ENCODE results near the gene DENND1A. TPM values are rescaled to one million over a fixed set of nuclear protein-coding genes. Genes with fewer than 3 reads are reported as not detected.
A peak's percentile ranks its signal among the peaks of the same experiment; 100 is the strongest.

Gene DENND1A
- total RNA-seq, 1 donor from 2014 or later = 12.6 TPM

DNA sequence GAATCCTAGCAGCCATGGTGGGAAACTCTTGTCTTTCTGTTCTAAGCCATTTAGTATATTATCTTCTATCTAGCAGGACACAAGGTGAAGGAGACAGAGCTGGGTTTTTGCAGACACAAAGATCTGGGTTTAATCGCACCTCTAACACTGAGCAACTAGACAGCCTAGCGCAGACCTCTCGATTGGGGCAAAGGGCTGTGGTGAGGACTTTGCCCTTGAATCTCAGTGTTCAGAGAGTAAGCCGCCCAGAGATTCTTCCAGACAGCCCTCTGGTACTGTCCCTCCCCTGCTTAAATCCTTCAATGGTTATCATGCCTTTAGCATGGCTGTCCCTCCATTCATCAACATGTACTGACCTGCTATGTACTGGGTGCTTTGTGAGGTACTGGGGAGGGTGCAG lies 445.8 kb downstream of the DENND1A start:
- no peak for DNase-seq
- peak; percentile 35 for ATAC-seq (ENCODE audit: poor library complexity)
- intact Hi-C loops (cut with DNase I) = no loop called here

DNA sequence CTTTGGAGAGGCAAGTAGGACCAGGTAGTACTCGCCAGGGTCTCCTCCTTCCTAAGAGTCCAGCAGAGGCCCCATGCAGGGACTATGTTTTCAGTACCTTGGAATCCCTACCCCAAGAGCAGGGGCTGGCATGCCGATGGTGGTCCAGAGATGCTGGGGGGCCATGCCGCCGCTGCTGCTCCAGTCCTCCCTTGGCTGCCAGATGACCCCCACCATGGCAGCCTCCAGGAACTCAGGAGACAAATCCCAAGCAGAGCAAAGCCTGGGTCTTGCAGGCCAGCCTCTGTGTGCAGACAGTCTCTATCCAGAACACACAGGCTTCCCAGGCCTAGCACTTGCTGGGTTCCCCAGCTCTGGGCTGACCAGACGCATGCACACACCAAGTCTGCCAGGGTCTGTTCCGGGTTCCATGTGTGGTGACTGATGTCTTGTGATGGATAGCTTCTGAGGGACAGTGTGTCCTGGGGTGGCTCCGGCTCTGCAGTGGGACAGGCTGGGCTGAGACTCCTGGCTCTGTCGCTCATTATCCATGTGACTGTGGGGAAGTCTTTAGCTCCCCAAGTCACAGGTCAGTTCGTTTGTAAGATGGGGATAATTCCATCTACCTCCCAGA lies 446.6 kb downstream of the DENND1A start:
- intact Hi-C loops (cut with DNase I) = no loop called here
- DNase-seq (no peak), ATAC-seq (ENCODE audit: poor library complexity) (no peak)

DNA sequence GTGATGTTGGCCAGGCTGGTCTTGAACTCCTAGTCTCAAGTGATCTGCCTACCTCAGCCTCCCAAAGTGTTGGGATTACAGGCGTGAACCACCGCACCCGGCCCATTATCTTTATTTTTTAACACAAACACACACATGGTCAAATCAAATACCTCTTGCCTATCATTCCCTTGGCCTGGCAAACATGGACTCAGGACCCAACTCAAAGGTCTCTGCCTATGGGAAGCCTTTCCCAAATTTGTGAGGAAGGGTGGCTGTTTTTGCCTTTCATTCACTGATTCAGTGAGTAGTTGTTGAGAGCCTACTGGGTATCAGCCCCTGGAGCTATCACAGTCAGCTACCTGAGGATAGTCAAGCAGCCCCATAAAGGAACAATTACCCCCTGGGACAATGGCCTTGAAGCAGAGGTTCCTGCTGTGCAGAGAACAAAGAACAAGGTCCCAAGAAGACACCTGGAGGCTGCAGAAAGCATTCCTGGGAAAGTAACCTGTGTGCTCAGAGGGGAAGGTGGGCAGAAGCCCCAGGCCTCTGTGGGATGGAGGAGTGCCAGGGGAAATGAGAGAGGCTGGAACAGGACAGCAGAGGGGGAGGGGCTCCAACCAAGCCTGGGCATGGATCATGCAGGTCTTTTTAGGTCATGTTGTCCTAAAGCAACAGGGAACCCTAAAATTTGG lies 447.5 kb downstream of the DENND1A start:
- intact Hi-C loops (cut with DNase I) = no loop called here
- ATAC-seq (ENCODE audit: poor library complexity) (no peak), DNase-seq (no peak)

DNA sequence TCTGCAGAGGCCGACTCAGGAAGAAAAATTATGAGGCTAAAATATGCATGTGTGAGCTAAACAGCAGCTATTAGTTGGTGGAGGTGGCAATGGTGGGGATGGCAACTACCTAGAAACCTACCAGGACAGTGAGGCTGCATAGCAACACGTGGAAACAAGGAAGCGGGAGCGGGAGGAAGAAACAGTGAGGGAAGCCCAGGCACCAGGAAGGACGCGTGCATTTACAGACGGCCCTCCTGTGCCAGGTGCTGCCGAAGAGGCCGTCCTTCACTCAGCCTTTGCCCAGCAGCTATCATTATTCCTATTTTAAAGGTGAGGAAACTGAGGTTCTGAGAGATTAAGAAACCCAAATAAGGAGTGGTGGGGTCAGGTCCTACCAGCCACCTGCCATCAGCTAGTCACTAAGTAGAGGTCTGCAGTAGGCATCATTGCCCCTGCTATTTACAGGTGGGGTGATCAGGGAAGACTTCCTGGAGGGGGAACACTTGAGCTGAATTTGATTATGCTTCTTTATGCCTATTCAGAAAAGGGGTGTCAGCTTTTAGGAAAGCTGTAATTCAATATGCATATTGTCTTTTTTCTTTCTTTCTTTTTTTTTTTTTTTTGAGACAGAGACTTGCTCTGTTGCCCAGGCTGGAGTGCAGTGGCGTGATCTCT lies 448.6 kb downstream of the DENND1A start:
- intact Hi-C loops (cut with DNase I) = no loop called here
- ATAC-seq (ENCODE audit: poor library complexity) (no peak), DNase-seq (no peak)

DNA sequence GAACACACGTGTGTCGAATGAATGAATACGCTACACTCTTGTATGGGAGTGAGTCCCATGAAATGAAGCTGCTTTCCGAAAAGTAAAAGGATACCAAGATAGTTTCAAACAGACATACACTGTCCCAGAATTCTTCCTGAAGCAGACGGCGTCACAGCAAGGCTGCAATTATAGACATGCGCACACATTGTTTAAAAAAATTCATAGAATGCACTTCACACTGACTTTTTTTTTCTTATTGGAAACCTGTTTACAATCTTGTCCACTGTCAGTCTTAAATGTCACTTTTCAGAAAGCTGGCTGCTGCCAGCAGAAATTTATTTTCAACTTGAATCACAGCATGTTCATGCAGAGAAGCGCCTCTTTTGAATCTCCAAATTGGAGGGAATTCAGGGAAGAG lies 449.1 kb downstream of the DENND1A start:
- ATAC-seq (ENCODE audit: poor library complexity) (no peak), DNase-seq (no peak)
- intact Hi-C loops (cut with DNase I) = no loop called here

DNA sequence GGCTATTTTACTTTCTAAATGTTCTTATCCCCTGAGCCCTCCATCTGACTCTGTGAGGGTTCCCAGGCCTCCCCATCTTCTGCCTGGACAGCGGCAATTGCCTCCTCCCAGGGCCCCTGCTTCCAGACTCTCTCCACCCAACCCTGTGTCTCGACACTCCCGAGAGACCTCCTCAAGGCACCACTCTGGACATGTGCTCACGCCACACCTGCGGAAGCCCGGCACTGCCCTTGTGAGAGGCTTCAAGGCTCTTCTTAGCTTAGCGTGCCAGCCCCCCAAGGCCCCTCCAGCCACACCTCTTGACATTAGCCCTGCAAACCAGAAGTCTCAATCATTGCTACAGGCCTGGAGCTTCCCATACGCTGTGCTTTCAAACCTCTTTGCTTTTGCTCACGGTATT lies 449.8 kb downstream of the DENND1A start:
- intact Hi-C loops (cut with DNase I) = no loop called here
- DNase-seq (no peak), ATAC-seq (ENCODE audit: poor library complexity) (no peak)

DNA sequence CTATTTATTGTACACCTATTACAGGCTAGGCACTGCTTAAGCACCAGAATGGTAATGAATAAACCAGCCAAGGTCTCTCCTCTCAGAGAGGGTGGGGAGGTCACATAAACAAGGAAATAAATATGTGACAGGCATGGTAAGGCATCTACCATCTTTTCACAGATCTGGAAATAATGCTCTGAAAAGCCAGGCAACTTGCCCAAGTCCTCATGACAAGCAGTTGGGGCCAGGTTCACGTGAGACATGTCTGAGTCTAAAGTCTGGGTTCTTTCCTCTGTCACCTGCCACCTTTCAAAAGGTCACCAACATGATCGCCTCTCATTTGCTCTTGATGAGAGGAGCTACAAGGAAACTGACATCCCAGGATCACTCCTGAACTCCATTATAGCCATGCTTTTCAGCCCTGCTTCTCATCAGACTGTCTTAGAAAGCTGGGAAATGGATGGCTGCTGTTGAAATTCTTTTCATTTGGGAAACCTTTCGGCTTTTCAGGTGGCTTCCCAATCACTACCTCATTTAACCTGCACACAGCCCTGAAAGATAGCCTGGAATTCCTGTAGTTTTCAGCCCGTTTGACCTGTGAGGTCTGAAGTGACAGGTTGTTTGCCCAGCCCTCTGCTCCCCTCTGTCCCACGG lies 450.8 kb downstream of the DENND1A start:
- DNase-seq (no peak), ATAC-seq (ENCODE audit: poor library complexity) (peak; percentile 59)
- intact Hi-C loops (cut with DNase I) = no loop called here

DNA sequence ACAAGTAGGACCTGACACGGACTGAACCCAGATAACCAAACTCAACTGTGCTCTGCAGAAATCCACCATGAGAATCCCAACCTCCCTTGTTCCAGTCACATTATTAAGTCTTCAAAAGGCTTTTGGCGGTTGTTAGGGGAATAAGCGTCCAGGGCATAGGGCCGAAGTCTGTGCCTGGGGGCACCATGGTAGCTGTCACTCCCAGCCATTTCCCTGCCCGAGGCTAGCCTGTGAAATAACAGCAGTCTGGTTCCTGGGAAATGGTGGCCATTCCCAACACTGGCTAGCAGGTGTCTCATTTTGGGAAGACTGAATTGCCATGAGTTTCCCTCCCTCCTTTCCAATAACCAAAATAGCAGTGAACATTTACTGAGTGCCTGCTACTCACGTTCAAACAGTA lies 451.8 kb downstream of the DENND1A start:
- DNase-seq (no peak), ATAC-seq (ENCODE audit: poor library complexity) (no peak)
- intact Hi-C loops (cut with DNase I) = no loop called here

DNA sequence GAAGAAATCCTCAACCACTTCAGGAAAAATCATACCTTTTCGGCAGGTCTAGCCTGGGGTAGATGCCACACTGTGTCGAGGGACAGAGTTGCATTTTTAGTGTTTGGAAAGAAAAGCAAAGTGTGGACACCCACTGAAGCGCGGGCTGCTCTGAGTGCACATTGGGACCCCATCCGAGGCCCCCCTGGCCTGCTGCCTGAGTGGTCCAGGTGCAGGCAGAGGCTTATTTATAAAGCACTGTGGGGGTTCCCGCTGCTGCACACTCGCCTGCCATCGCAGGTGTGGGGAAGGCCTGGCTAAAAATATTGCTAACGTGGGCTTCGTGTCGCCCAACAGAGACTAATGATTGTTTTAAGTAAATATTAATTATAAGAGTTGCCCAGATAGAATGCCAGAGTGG lies 454.5 kb downstream of the DENND1A start:
- intact Hi-C loops (cut with DNase I) = no loop called here
- ATAC-seq (ENCODE audit: poor library complexity) = no peak

DNA sequence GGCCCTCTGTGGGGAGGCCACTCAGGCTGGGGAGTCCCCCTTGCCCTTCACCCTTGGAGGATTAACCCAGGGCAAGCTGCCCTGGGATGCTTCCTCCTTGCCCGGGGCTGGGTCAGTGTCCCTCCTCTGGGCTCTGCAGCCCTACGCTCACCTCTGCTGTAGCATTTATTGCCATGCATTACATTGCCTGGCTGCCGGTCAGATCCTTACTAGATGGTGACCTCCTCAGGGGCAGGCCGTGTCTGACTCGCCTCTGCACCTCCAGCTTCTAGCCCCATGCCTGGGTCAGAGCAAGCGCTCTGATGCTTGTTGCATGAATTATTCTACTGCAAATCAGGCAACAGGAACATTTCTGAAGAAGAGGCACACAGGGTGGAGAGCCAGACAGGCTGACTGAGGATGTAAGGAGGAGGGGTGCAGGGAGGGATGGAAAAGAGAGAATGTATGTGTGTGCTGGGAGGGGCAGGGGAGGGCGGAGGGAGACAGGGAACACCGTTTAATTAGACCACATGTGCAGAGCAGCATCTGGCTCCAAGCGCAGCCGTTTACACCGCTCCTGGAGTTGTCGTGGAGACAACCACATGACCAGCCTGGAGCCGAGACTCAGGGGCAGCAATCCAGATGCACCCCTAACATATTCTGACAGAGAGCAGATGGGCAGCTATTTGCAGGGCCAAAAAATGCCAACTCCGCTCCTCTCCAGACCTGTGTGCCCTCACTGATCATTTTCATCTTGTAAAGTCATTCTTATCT lies 456.9 kb downstream of the DENND1A start:
- peak; percentile 70 for ATAC-seq (ENCODE audit: poor library complexity)
- no peak for DNase-seq
- intact Hi-C loops (cut with DNase I) = no loop called here

More for the DNA sequence above, 454.5 kb downstream of the DENND1A start:
- no peak for DNase-seq

DNA sequence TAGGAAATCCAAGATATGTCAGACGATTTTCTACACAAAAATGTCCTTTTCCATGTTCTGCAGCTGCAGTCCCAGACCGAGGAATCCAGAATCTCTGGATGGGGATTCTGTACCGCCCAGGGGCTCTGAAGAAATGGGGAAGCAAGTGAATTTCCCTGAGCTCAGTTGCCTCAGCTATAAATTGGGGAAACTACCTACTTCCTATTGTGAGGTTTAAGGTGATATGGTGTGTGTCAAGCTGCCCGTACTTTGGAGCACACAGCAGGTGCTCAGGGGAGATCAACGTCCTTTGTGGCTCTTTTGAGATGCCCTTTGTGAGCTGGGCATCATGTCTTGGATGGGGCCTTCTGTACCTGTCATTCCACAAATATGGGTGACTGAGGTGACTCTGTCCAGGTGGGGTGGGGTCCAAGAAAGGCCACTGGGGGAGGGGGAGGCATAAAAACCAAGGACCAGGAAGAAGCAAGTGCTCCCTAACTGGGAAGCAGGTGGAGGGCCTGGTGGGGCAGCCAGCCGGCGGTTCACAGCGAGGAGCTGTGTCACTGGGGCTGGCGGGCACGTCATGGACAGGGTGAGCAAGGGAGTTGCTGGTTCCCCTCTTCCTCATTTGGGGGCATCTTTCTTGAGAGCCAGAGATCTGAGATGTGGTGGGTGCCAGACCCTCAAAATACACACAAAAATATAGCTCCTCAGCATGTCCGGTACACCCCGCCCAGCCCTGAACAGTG lies 457.9 kb downstream of the DENND1A start:
- intact Hi-C loops (cut with DNase I) = no loop called here
- no peak for ATAC-seq (ENCODE audit: poor library complexity)

DNA sequence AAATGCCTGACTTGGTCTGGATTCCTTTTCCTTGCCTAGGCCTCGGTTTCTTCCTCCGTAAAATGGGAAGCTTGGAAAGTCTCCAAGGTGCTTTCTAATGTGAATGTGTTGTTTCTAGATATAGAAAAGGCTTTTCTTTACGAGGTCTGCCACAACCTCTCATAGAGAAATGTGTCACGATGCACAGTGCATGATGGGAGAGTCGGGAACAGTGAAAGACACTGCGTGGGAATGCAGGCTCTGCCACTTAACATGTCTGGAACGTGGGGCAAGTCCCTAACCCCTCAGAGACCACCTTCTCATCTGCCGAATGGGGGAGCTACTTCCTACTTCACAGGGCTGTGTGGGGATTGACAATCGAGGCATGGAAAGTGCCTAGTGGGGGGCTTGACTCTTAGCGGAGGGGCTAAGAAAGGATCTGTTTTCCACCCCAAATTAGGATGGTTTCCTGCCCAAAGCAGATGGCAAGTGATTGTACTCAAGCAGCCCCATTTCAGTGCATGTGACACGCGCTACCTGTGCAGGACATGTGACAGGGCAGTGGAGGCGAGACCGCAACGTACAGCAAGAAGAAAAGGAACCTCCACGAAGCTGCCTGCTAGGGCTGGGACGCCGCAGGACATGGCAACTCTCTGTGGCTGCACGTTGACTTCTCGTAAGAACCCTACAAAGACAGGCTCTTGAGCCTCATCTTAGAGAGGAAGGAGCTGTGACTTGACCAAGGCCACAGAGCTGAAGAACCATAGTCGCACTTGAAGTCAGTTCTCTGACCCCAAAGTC lies 458.7 kb downstream of the DENND1A start:
- DNase-seq = no peak
- ATAC-seq (ENCODE audit: poor library complexity) = no peak
- intact Hi-C loops (cut with DNase I) = no loop called here

More for the DNA sequence above, 457.9 kb downstream of the DENND1A start:
- no peak for DNase-seq

DNA sequence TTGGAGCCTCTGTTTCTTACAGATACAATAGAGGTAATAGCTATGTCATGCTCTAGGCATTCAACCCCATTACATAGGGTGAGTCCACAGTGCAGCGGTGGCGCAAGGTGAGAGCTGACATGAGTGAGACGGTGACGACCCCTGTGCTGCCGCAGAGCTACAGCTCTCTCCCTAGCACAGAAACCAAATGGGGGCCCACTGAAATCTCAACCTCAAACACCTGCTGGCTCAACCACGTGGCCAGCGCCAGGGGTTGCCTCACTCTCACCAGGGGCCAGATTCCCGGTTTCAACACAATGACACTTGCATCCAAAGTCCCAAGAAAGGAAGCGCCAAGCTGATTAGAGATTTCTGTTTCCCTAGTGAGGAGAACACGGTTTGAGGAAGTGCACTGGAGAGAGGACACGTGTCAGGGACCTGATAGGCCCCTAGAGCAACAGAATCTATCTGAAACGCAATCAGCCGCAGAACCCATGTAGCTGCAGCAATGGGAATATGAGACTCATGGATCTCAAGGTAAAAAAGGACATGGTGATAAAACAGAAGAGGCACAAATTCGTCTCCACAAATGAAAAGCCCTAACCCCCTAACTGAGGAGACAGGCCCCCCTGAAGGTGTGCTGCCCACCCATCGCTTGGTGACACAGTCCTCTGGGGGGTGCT lies 459.7 kb downstream of the DENND1A start:
- ATAC-seq (ENCODE audit: poor library complexity) (no peak), DNase-seq (no peak)
- intact Hi-C loops (cut with DNase I) = no loop called here

DNA sequence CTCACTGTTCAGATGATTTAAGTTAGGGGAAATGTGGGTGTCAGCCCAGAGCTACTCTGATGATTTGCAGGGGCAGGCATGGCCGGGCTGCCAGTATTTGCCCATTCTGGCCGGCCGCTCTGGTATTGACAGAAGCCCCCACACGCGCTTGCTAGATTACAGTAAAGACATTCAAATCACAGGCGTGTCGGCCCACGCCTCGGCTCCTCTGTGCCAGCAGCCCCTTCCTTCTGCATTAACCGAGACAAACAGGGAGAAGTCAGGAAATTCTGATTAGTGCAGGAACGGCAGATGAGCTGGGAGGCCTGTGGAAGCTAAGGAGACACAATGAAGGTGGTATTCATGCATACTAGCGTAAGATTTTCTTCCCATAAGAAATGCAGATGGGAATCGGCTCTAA lies 460.6 kb downstream of the DENND1A start:
- DNase-seq (no peak), ATAC-seq (ENCODE audit: poor library complexity) (no peak)
- intact Hi-C loops (cut with DNase I) = no loop called here

DNA sequence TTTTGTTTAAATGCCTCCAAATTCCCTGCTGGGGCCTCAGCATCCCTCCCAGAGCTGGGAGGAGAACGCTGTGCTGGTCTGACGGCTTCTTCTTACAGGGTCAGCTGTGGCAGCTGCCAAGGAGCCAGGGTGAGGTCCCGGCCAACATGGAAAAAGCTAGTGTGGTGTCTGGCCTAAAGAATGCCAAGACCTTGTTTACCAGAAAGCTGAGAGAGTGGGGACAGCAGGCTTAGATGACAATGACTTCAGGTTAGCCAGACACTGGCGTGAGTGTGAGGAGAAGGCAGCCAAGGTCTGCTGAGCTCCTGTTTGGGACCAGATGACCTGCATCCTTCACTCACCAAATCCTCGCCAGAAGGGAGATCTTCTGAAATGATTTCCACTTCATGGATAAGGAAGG lies 461.4 kb downstream of the DENND1A start:
- intact Hi-C loops (cut with DNase I) = no loop called here
- no peak for ATAC-seq (ENCODE audit: poor library complexity)
- DNase-seq = no peak

DNA sequence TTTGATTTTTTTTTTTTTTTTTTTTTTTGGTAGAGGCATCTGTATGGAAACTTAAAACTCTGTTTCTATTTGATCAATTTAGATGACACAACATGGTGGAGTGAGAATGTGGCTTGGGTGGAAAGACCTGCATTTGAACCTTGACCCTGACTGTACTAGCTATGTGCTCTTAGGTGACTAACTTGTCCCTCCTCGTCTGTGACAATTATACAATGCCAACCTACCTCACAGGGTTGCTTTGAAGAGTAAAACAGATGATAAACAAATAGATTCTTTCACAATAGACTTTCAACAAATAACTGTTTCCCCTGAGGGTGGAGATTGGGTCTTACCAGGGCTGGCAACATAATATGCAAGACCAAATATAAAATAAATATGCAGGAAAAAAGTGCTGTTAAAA lies 464.6 kb downstream of the DENND1A start:
- intact Hi-C loops (cut with DNase I) = no loop called here
- DNase-seq (no peak), ATAC-seq (ENCODE audit: poor library complexity) (no peak)

DNA sequence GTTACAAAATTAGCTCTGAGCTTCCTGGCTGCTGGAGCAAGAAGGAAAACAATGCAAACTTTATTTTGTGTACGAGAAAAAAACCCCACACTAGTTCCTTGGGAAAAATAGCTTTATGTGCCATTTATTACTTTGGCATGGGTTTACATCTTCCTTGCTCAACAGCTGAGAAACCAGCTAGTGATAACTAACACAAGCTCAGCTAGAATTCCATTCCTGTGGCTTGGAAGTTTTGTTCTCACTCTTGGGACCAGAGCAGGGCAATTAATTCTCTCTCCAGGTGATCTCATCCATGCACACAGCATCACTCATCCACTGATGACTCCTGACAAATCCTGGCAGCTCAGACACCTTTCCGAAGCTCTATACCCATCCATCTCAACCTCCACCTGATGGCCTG lies 469.8 kb downstream of the DENND1A start:
- intact Hi-C loops (cut with DNase I) = no loop called here
- DNase-seq = no peak
- ATAC-seq (ENCODE audit: poor library complexity) = peak; percentile 26
